NCI-H748 treated with DMSO at 0.1 percent for 48 hours (cell line): ENCODE measurements around the gene STAC3.
A peak's percentile ranks its signal among the peaks of the same experiment; 100 is the strongest.
"Not testable (repeated sequence)": the region's sequence is repeated elsewhere in the genome, so short reads cannot be mapped to it uniquely, and the experiment has no call there.

Experiments
- DNase-seq: peaks from one replicate; lab custom pipeline; 2025; lab: John Stamatoyannopoulos, UW

Gene STAC3

GRCh38 chr12:57250956-57251355, at the start of gene STAC3:
Gene STAC3 (minus strand): TSS chr12:57251187. CDS start chr12:57249636, 1,551 bp downstream.
- DNase-seq = no peak

GRCh38 chr12:57299514-57300016, 48.6 kb upstream of the STAC3 start:
- DNase-seq = no peak

DNA sequence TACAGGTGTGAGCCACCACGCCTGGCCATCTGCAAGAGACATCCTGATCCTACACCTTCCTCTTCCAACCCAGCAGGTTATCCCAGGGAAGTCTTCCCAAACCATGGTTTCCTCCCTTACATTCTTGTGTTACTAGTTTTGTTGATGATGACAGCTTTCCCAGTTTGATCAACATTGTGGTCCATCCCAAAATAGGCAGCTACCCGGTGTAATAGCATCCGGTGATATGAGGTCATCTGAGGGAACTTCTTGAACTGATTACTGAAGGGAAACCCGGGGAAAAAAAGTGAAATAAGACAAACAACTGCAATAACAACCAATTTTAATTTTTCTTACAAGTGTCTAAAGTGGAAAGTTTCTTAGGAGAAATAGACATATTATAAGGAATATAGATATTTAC, 45.3 kb upstream of the STAC3 start:
- DNase-seq = no peak

- DNase-seq = not testable (repeated sequence)
Observed at GRCh38 chr12:57282073-57282472, 31.1 kb upstream of the STAC3 start.

- no peak for DNase-seq
Observed at GRCh38 chr12:57280211-57281062, 29.4 kb upstream of the STAC3 start.

- no peak for DNase-seq
Observed at GRCh38 chr12:57278465-57279381, 27.7 kb upstream of the STAC3 start.

DNA sequence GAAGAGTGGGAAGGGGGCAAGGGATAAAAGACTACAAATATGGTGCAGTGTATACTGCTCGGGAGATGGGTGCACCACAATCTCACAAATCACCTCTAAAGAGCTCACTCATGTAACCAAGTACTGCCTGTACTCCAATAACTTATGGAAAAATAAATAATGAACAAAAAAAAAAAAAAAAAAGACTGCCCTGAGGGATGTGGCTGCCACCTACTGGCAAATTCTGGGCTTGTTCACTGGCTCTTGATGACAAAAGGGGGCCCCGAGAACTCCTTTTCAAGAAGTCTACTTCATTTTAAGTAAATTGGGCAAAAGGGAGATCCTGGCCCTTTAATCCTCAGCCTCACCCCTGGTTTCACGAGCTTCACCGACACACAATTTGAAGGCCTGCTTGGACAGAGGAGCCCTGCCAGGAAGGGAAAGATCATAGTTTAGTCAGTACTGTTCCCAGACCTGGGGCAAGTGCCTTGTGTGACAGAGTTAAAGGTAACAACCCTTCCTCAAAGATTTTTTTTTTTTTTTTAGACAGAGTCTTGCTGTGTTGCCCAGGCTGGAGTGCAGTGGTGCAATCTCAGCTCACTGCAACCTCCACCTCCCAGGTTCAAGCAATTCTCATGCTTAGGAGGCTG, 26.1 kb upstream of the STAC3 start:
- DNase-seq = no peak

DNA sequence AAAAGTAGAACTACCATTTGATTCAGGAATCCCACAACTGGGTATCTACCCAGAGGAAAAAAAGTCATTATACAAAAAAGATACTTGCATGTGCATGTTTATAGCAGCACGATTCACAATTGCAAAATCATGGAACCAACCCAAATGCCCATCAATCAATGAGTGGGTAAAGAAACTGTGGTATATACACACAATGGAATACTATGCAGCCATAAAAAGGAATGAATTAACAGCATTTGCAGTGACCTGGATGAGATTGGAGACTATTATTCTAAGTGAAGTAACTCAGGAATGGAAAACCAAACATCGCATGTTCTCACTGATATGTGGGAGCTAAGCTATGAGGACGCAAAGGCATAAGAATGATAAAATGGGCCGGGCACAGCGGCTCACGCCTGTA, 25.2 kb upstream of the STAC3 start:
- not testable (repeated sequence) for DNase-seq

GRCh38 chr12:57273516-57273915, 22.5 kb upstream of the STAC3 start:
- DNase-seq = no peak

- DNase-seq = no peak
Observed at GRCh38 chr12:57272337-57273151, 21.6 kb upstream of the STAC3 start.

DNA sequence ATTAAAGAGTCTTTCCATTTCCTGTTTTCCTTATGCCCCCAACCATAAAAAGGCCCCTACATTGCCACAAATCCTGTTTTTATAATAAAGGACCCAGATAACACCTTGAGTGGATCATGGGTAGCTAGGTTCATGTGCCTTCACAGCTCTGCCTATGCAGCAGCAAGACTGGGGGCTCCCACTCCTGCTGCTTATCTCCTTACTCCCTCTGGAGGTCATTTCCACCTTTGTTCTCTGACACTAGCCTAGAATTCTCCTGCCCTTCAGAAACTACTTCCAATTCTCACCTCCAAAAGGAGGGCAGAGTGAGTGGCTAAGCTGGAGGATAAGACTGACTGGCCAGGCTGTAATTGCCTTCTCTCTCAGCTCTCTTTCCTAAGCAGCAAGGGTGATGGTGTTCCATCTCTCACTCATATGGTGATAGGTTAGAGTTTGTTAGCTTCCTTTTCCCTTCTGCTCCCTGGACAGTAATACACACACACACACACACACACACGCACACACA, 20.0 kb upstream of the STAC3 start:
- DNase-seq = no peak

DNA sequence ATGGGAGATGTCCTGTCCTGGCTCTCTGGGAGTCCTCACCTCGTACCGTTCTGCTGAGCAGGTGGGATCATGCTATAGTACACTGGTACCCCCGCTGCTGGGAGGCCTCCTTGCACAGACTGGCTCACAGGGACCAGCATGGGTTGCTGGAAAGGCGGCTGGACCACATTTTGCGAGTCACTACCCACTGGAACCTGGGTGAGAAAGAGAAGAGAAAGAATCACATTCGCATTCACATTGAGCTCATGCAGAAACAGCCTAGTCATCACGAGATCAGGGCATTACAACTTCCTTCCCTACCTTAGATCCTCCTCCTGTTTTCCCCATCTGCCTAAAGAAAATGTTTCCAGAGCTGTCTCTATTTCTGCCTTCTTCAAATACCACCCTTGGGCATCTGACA, 17.3 kb upstream of the STAC3 start:
- no peak for DNase-seq

DNA sequence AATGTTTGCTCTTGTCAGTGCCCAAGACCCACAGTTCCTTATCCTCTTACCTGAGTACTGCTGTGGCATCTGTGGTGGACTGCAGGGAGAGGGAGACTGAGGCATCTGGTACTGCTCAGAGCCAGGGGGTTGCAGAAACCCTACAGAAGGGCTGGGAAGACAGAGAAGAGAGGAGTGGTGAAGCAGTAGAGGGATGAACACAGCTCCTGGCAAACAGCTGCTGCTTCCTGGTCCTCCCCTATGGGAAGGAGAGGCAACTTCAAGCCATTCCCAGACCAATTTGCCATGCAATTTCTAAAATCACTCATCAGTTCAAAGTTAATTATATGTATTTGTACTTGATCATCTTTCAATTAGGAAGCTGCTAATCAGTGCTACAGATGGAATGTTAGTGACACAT, 15.7 kb upstream of the STAC3 start:
- no peak for DNase-seq

GRCh38 chr12:57263096-57263495, 12.1 kb upstream of the STAC3 start:
- no peak for DNase-seq

- DNase-seq = no peak
Observed at GRCh38 chr12:57262126-57262822, 11.3 kb upstream of the STAC3 start.

DNA sequence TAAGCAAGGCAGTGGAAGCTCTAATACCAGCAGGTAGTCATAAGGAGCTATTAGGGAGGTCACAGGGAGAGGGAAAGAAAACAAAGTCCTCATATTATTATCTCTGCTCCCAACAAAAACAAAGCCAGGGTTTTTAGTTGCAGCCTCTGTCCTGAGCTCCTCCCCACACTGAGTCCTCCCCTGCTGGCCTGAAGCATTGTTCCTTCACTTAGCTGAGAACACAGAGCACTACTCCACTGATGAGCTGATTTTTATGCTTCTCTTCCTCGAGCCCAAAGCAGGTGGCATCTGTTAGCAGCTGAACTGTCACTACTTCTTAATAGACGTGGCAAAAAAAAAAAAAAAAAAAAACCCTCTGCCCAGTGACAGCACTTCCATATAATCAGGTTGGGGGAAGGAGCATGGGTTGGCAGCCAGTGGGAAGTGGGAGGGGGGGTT, 10.5 kb upstream of the STAC3 start:
- peak; percentile 87 for DNase-seq

DNA sequence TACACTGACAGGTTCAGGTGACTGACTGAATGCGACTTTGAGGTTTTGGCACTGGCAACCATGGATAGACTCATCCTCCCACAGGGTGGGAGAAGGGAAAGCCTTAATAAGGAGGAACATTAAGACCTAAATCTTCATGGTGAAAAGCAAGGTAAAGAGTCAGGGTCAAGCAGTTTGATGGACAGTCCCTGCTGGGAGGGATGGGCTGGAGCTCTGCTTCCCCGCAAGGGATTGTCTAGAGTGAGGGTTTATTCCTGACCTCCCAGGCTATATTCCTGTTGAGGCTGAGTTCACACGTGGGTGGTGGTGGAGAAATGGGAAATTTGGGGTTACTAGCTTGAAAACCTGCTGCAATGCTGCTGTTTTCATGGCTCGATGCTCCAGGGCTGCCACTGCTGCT, 9.4 kb upstream of the STAC3 start:
- DNase-seq = no peak

DNA sequence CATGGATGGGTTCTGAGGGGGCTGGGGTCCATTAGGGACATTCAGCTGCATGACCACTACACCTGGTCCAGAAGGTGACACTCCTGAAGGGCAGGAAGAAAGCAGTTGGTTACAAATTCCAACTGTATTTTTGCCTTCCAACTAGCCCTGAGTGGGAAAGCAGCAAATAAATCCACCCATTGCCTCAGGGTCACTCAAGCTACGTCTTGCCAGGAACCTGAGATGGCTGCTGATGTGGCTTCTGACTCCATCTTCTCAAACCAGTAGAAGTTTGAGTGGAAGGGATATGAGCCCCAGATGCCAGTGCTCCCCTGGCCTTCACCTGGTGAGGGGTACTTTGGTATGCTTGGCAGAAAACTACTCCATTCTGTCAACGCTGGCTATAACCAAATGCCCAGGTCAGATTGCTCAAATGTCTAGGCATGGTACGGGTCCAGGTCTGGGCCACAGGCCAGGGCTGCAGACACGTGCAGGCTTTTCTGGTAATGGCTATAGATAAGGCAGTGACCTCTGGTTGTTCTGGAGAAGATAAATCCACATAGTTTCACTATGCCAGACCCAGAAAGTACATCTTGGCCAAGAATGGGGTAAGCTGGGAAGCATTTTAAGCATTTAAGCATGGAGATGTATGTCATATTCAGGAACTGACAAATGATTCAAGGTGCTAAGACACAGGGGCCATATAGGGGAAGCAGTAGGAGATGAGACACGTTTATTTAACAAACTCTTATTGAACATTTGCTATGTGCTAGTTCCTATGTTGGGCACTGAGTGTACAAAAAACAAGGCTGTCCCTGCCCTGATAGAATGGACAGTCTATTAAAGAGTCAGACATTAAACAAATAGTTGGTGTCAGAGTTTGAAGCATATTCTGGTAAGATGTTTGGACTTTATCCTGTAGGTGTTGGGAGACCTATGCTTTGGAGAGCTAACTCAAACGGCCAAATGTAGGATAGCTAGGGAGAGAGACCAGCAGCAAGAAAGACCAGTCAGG, 8.3 kb upstream of the STAC3 start:
- no peak for DNase-seq

DNA sequence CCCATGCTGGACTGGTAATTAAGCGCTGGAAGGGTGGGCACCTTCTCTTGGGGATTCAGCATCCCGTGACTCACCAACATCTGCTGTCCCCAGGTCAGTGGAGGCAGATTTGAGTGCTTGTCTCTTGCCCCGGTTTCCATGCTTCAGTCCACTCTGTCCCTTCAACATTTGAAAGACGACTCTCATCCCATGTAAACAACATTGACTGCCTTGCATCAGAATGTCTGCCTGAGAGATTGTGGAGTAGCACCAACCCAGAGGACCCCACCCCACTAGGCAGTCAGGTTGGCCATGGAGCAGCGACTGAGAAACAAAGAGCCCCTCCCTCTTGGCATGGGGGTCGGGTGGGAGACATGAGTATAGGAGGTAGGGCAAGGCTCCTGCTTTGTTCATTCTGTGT, 4.9 kb upstream of the STAC3 start:
- no peak for DNase-seq
